ENCODE data around the gene OR8K5. TPM values are rescaled to one million over a fixed set of nuclear protein-coding genes. Genes with fewer than 3 reads are reported as not detected.

The OR8K5 gene
- total RNA-seq, 1 donor from 2014 or later = not detected

GRCh38 chr11:56140151-56140661, 19.9 kb downstream of the OR8K5 start, which contains the start of gene OR8J3:
Gene OR8J3 (minus strand): TSS chr11:56140201. CDS start chr11:56137718, 2,483 bp downstream.
- Histone ChIP-seq H3K4me1 (no peaks in the 10 kb centered on the region), H3K4me3 (no peak within 1 kb of the TSS), H3K36me3 (no peaks in the 10 kb centered on the region), H3K9me3 (replicated peaks) (no peaks in the 10 kb centered on the region), H3K27ac (replicated peaks) (no peak within 1 kb of the TSS), H3K27me3 (ENCODE audit: low read depth) (no peaks in the 10 kb centered on the region)
- TF ChIP-seq CTCF (IDR thresholded peaks at IDR 0.05; ENCODE audit: borderline replicate concordance) = no peak
- intact Hi-C loops (cut with micrococcal nuclease) = no loop called here
- DNase-seq = no peak

- Histone ChIP-seq H3K36me3 (no peaks in the 10 kb centered on the region), H3K9me3 (replicated peaks) (peaks cover 3% of the 10 kb centered on the region), H3K27me3 (ENCODE audit: low read depth) (no peaks in the 10 kb centered on the region), H3K27ac (replicated peaks) (no peak within 1 kb of the TSS), H3K4me3 (no peak within 1 kb of the TSS), H3K4me1 (no peaks in the 10 kb centered on the region)
- no peak for DNase-seq
- intact Hi-C loops (cut with micrococcal nuclease) = no loop called here
- TF ChIP-seq CTCF (IDR thresholded peaks at IDR 0.05; ENCODE audit: borderline replicate concordance) = no peak
Observed at GRCh38 chr11:56122073-56122472, 38.0 kb downstream of the OR8K5 start, which contains the start of gene OR8H3. Gene OR8H3 (plus strand): TSS chr11:56122373. CDS start chr11:56122373, 0 bp downstream.

Other genes with a start within 250 kb of the OR8K5 start
- not detected for gene OR5W2, start 245.7 kb downstream of the OR8K5 start, total RNA-seq
- gene OR5I1, start 223.9 kb downstream of the OR8K5 start, total RNA-seq = not detected
- gene OR10AG1, start 190.4 kb downstream of the OR8K5 start, total RNA-seq = not detected
- gene OR5F1, start 165.7 kb downstream of the OR8K5 start, total RNA-seq = not detected
- not detected for gene OR5AS1, start 132.7 kb downstream of the OR8K5 start, total RNA-seq
- gene OR8I2, start 67.0 kb downstream of the OR8K5 start, total RNA-seq = not detected
- gene OR8H2, start 56.6 kb downstream of the OR8K5 start, total RNA-seq = not detected
- not detected for gene OR8H3, start 37.9 kb downstream of the OR8K5 start, total RNA-seq
- gene OR8J3, start 20.1 kb downstream of the OR8K5 start, total RNA-seq = not detected
- not detected for gene OR5J2, start 16.3 kb upstream of the OR8K5 start, total RNA-seq
- gene OR5T2, start 73.9 kb upstream of the OR8K5 start, total RNA-seq = not detected
- gene OR5T3, start 91.9 kb upstream of the OR8K5 start, total RNA-seq = not detected
- not detected for gene OR5T1, start 113.8 kb upstream of the OR8K5 start, total RNA-seq
- not detected for gene OR8H1, start 131.9 kb upstream of the OR8K5 start, total RNA-seq
- not detected for gene OR8K3, start 154.8 kb upstream of the OR8K5 start, total RNA-seq
- not detected for gene OR8K1, start 185.7 kb upstream of the OR8K5 start, total RNA-seq
- not detected for gene OR8J1, start 194.0 kb upstream of the OR8K5 start, total RNA-seq
- gene OR8U1, start 215.3 kb upstream of the OR8K5 start, total RNA-seq = not detected

All from left ventricle myocardium inferior (tissue), 1 donor.